Psoas muscle (tissue), 8 donors: ENCODE data around the gene TRIM60. TPM values are rescaled to one million over a fixed set of nuclear protein-coding genes. Genes with fewer than 3 reads are reported as not detected.
"Not testable (repeated sequence)": the region's sequence is repeated elsewhere in the genome, so short reads cannot be mapped to it uniquely, and the experiment has no call there.

Experiments
- ATAC-seq, 4 donors: fragments of 200-7000 bp; cut with Tn5 transposase; one replicate each; pipeline ENCODE4 v1.9.1; 2020; ENCODE audit warnings: moderate library complexity in 3 of 4, mild to moderate bottlenecking in 2 of 4
- DNase-seq, 2 donors: peaks; one replicate each; pipeline ENCODE4 v3.0.0-alpha.2; 2020
- H3K27ac ChIP-seq: fragments of 200-600 bp; one replicate; pipeline ENCODE4 v1.8.0; 2022
- H3K27me3 ChIP-seq, 3 donors: fragments of 200-600 bp in 1 of 3; one replicate each; pipeline versions ENCODE4 v1.6.1 to v1.8.0; 2013 to 2022; ENCODE audit warnings: low read length in 2 of 3, mild to moderate bottlenecking in 2 of 3, moderate library complexity in 1 of 3; ENCODE audit not compliant: insufficient read depth in 3 of 3
- H3K36me3 ChIP-seq, 2 donors: fragments of 200-600 bp in 1 of 2; one replicate each; pipeline versions ENCODE4 v1.6.1 to v1.8.0; 2013 to 2022; ENCODE audit warnings: low read depth in 1 of 2, mild to moderate bottlenecking in 1 of 2, moderate library complexity in 1 of 2; ENCODE audit not compliant: insufficient read depth in 1 of 2
- H3K4me1 ChIP-seq: fragments of 200-600 bp; one replicate; pipeline ENCODE4 v1.8.0; 2022
- H3K4me3 ChIP-seq: fragments of 200-600 bp; one replicate; pipeline ENCODE4 v1.8.0; 2022; ENCODE audit warnings: mild to moderate bottlenecking
- H3K9me3 ChIP-seq: fragments of 200-600 bp; one replicate; pipeline ENCODE4 v1.8.0; 2022
- WGBS, 3 donors: extraction: QIAGEN DNeasy Blood & Tissue Kit; methylation state at CpG; one replicate each; pipeline versions ENCODE4 v1.1.6 to v1.1.7; 2013; 5-methylcytosine and 5-hydroxymethylcytosine counted together
- intact Hi-C, 2 donors: fragments of 100-400 bp; cut with DNase I; formaldehyde crosslinking; loops; one replicate each; pipeline versions ENCODE4 v1.11.0 to v1.14.2; 2022
- polyA plus RNA-seq, 3 donors: library from polyadenylated mRNA; stranded (reverse); fragments of 200-250 nt; gene quantifications; one replicate each; pipeline ENCODE4 v1.2.3, GENCODE V29; 2013
- total RNA-seq, 4 donors: library from RNA; stranded (reverse); fragmentation: NEBNext Ultra II Directional in 2 of 4; extraction: Animal tissue kit (Norgen Biotek cat#: 25700) in 2 of 4; gene quantifications; one replicate each; pipeline versions ENCODE4 v1.2.1 to v1.2.4, GENCODE V29; 2021 to 2023
- TF ChIP-seq, protein P1 (sequence below): fragments of 200-600 bp; IDR thresholded peaks from one replicate; pipeline ENCODE4 v1.8.0; 2022; ENCODE audit warnings: antibody characterized with exemption
- donor health status: healthy with polysubstance abuse.
- donor health status: DM: no; HTN: no; CAD: no; lungs with moderate emphysema.
- donor health status: Bipolar disorder and iron deficiency.
- donor health status: healthy.
- donor health status: DM: yes; HTN: yes; CAD: no.
- donor health status: DM: no; HTN: no; CAD: no.
- donor health status: DM: no; HTN: no; CAD: no.
- donor health status: DM: yes; HTN: yes; CAD: no.

TRIM60 gene
- total and polyA plus RNA-seq, 7 donors, result not detected

DNA sequence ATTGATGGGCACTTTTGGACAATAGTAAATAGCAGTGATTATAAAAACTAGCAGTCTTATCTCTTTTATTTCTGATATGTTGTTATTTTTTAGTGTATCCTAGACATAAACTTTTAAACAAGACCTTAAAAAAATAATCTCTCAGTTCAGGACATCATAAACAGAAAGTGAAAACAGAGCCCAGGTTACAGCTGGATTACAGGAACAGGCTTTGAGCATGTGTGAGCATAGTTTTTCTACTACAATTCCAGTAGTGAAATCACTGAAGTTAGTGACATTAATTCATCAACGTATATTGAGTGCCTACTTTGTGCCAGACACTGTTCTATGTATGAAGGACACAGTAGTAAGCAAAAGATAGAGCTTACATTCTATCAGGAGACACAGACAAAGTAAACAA, 38.8 kb downstream of the TRIM60 start:
- 77 to 85% (median 83%) methylated on average over 1 of the region's 1 CpG for WGBS, 3 donors
- H3K27me3 ChIP-seq, result no peaks in the 10 kb centered on the region
- no peaks in the 10 kb centered on the region for H3K9me3 ChIP-seq
- H3K4me1 ChIP-seq, result no peaks in the 10 kb centered on the region
- intact Hi-C loops, result no loop called here
- no peak for DNase-seq
- no peak overlapping the region for H3K4me3 ChIP-seq
- no peak for ATAC-seq
- no peak overlapping the region for H3K27ac ChIP-seq
- peaks cover 0 to 4% of the 10 kb centered on the region in 2 donors for H3K36me3 ChIP-seq
- TF ChIP-seq, protein P1, sequence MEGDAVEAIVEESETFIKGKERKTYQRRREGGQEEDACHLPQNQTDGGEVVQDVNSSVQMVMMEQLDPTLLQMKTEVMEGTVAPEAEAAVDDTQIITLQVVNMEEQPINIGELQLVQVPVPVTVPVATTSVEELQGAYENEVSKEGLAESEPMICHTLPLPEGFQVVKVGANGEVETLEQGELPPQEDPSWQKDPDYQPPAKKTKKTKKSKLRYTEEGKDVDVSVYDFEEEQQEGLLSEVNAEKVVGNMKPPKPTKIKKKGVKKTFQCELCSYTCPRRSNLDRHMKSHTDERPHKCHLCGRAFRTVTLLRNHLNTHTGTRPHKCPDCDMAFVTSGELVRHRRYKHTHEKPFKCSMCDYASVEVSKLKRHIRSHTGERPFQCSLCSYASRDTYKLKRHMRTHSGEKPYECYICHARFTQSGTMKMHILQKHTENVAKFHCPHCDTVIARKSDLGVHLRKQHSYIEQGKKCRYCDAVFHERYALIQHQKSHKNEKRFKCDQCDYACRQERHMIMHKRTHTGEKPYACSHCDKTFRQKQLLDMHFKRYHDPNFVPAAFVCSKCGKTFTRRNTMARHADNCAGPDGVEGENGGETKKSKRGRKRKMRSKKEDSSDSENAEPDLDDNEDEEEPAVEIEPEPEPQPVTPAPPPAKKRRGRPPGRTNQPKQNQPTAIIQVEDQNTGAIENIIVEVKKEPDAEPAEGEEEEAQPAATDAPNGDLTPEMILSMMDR, result no peak

DNA sequence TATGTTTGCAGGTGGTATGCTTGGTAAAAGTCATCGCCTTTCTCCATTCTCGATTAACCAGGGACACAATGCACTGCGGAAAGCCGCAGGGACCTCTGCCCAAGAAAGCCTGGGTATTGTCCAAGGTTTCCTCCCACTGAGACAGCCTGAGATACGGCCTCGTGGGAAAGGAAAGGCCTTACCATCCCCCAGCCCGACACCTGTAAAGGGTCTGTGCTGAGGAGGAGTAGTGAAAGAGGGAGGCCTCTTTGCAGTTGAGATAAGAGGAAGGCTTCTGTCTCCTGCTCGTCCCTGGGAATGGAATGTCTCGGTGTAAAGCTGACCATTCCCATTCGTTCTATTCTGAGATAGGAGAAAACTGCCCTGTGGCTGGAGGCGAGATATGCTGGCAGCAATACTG, 41.5 kb downstream of the TRIM60 start:
- intact Hi-C loops, result not testable (repeated sequence)

DNA sequence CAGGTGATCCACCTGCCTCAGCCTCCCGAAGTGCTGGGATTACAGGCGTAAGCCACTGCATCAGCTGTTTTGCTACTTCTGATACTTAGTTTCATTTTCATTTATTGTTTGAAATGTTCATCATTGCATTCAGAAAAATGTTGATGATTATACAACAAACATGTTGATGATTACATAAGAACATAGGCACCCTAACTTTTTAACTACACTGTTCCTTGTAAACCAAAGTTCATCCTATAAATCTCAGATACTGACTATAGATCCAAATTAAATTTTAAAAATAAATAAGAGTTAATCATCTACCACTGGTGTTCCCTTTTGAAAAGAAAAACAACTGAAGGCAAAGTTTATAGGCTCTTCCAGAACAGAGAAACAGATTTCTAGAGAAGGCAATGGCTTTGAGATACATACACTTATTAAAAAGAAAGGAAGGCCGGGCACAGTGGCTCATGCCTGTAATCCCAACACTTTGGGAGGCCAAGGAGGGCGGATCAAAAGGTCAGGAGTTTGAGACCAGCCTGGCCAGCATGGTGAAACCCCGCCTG, 45.3 kb downstream of the TRIM60 start:
- ATAC-seq (no peak), DNase-seq (no peak)
- intact Hi-C loops, result no loop called here
- TF ChIP-seq, protein P1, result no peak
- Histone ChIP-seq H3K4me1 (no peaks in the 10 kb centered on the region), H3K9me3 (no peaks in the 10 kb centered on the region), H3K36me3 (peaks cover 0 to 21% of the 10 kb centered on the region in 2 donors), H3K27ac (no peak overlapping the region), H3K27me3 (no peaks in the 10 kb centered on the region), H3K4me3 (no peak overlapping the region)
- WGBS, 3 donors, result 92 to 94% (median 93%) methylated on average over 5 of the region's 5 CpGs

More for the DNA sequence above, 41.5 kb downstream of the TRIM60 start:
- not testable (repeated sequence) for DNase-seq, H3K4me3 ChIP-seq, H3K27ac ChIP-seq, H3K9me3 ChIP-seq, H3K4me1 ChIP-seq, ATAC-seq, H3K27me3 ChIP-seq
- H3K36me3 ChIP-seq, result peaks cover 0 to 15% of the 10 kb centered on the region in 2 donors
- WGBS, 3 donors, result 69 to 71% (median 69%) methylated on average over 11 of the region's 11 CpGs

DNA sequence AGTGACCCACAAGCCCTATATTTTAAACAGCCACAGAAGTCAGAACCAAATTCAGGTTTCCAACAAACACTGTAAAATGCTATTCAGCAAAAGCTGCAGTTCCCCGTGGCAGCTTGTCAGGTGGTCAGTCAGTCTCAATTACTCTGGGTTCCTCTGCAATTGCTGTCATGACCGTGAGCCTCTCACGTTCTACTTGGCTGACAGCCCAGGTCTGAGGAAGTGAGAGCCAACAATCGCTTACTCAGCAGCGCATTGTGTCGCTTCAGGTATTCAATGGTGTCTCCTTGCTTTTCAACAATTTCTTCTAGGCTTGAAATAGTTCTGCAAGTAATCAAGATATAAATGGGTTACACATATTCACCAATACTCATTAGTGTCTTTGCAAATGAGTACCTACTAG, 47.7 kb downstream of the TRIM60 start:
- Histone ChIP-seq H3K9me3 (no peaks in the 10 kb centered on the region), H3K4me1 (no peaks in the 10 kb centered on the region), H3K27me3 (no peaks in the 10 kb centered on the region), H3K36me3 (peaks cover 0 to 28% of the 10 kb centered on the region in 2 donors), H3K4me3 (no peak overlapping the region), H3K27ac (no peak overlapping the region)
- WGBS, 3 donors, result 6 to 10% (median 9%) methylated on average over 6 of the region's 6 CpGs
- peak; percentile 92 to 100 (median 96) for ATAC-seq
- intact Hi-C loops, result no loop called here
- TF ChIP-seq, protein P1, result no peak
- peak; percentile 32 to 78 for DNase-seq

DNA sequence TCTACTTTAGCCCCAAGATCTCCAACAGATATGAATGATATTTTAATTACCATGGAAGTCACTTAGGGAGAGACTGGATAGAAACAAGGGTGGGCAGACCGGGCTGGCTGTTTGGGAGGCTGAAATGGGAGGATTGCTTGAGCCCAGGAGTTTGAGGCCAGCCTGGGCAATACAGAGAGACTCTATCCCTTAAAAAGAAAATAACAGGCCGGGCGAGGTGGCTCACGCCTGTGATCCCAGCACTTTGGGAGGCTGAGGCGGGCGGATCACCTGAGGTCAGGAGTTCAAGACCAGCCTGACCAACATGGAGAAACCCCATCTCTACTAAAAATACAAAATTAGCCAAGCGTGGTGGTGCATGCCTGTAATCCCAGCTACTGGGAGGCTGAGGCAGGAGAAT, 53.0 kb downstream of the TRIM60 start:
- H3K27ac ChIP-seq, H3K4me3 ChIP-seq, H3K9me3 ChIP-seq, H3K4me1 ChIP-seq, DNase-seq, H3K27me3 ChIP-seq, intact Hi-C loops, ATAC-seq: not testable (repeated sequence)
- WGBS, 3 donors, result 96 to 98% (median 96%) methylated on average over 5 to 7 of the region's 7 CpGs
- H3K36me3 ChIP-seq, result peaks cover 7 to 65% of the 10 kb centered on the region in 2 donors

DNA sequence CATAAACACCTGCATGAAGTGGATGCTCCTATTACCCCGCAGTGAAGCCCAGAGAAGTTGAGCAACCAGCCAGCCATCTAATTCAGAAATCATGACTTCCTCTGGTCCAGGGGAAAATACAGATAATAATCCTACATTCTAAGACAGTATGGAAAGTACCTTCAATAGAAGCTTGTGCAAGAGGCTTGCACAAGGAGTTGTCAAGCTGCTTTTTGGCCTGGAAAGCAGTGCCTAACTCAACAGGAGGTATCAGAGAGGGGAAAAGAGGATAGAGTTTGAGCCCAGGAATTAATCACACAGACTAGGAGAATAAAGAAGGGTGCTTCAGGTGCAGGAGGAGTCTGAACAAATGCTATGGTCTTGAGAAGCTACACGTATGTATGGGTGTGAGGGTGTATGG, 54.1 kb downstream of the TRIM60 start:
- ATAC-seq, result no peak
- Histone ChIP-seq H3K4me3 (no peak overlapping the region), H3K36me3 (peaks cover 7 to 66% of the 10 kb centered on the region in 2 donors), H3K4me1 (no peaks in the 10 kb centered on the region), H3K9me3 (no peaks in the 10 kb centered on the region), H3K27ac (no peak overlapping the region), H3K27me3 (no peaks in the 10 kb centered on the region)
- intact Hi-C loops, result no loop called here
- TF ChIP-seq, protein P1, result no peak
- no peak for DNase-seq
- 69 to 100% (median 96%) methylated on average over 2 of the region's 2 CpGs for WGBS, 3 donors
